Prostate gland (tissue), 2 donors: ENCODE results near the gene TGFBRAP1. TPM values are rescaled to one million over a fixed set of nuclear protein-coding genes. Genes with fewer than 3 reads are reported as not detected.

Source experiments
- DNase-seq: peaks from one replicate; pipeline ENCODE4 v3.0.0-alpha.2; 2019; ENCODE audit warnings: low spot score
- H3K27ac ChIP-seq, 2 donors: fragments of 200-600 bp; sonication (generic); 2 replicates each; pipeline ENCODE4 v1.5.1; 2017 to 2019
- H3K27me3 ChIP-seq: fragments of 200-600 bp; sonication (generic); replicated peaks from 2 replicates; pipeline ENCODE4 v1.5.1; 2019; ENCODE audit not compliant: insufficient read depth
- H3K36me3 ChIP-seq, 2 donors: fragments of 200-600 bp; sonication (generic); 1 replicate in 1 of 2; 2 replicates in 1 of 2; pipeline versions ENCODE4 v1.5.1 to v1.8.1; 2017 to 2019
- H3K4me1 ChIP-seq: fragments of 200-600 bp; sonication (generic); replicated peaks from 2 replicates; pipeline ENCODE4 v1.5.1; 2019
- H3K4me3 ChIP-seq, 2 donors: fragments of 200-600 bp; sonication (generic); 2 replicates each; pipeline ENCODE4 v1.5.1; 2017 to 2019
- H3K9me3 ChIP-seq: fragments of 200-600 bp; sonication (generic); 2 replicates; pipeline ENCODE4 v1.5.1; 2017
- POLR2A ChIP-seq: fragments of 450-650 bp; IDR thresholded peaks from one replicate; pipeline ENCODE4 v1.6.1; 2016; ENCODE audit warnings: antibody characterized with exemption, mild to moderate bottlenecking
- POLR2AphosphoS5 ChIP-seq: sonication (generic); formaldehyde crosslinking; IDR thresholded peaks from one replicate; pipeline ENCODE4 v1.6.1; 2017; ENCODE audit warnings: antibody characterized with exemption
- WGBS: methylation state at CpG from one replicate; pipeline ENCODE4 v1.1.5; 2018; 5-methylcytosine and 5-hydroxymethylcytosine counted together
- intact Hi-C: fragments of 100-400 bp; cut with DNase I; formaldehyde crosslinking; loops from one replicate; pipeline ENCODE4 v1.14.2; 2022
- total RNA-seq, 2 donors: library from RNA; depleted of rRNA; stranded (reverse); fragments of >200 nt; gene quantifications; one replicate each; pipeline ENCODE4 v1.1.0, GENCODE V29; 2016
- TF ChIP-seq, protein P1 (sequence below), 4 experiments: fragments of 200-600 bp in 2 of 4; fragments of 450-650 bp in 2 of 4; sonication (generic) in 2 of 4; IDR thresholded peaks; 1 replicate in 3 of 4; 2 replicates in 1 of 4; pipeline ENCODE4 v1.5.1; 2016 to 2019; ENCODE audit warnings: antibody characterized with exemption in 4 of 4, mild to moderate bottlenecking in 2 of 4, moderate library complexity in 2 of 4

TGFBRAP1 gene
- total RNA-seq, 2 donors from 2014 or later, result 29.9 to 30.0 TPM

DNA sequence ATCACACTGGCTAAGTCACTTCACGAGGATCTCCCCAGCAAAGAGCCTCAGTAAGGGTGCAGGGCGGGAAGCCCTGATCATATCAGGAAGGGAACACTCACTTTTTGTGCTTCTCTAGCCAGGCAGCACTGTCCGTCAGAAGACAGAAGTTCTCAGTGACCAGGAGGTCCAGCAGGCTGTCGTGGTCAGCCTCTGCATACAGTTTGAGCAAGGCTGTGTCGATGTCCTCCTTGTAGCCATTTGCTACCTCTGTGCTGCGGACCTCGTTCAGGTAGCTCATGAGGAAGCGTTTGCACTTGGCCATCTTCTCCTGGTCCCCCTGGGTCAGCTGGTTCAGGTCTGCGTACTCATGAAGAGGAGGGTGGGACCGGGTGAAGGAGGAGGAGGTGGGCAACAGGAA, 49.3 kb downstream of the TGFBRAP1 start:
- DNase-seq, result no peak
- Histone ChIP-seq H3K27me3 (no peaks in the 10 kb centered on the region), H3K4me1 (no peaks in the 10 kb centered on the region), H3K27ac (no peak overlapping the region), H3K36me3 (peaks cover 0 to 6% of the 10 kb centered on the region in 2 donors), H3K9me3 (no peaks in the 10 kb centered on the region), H3K4me3 (no peak overlapping the region)
- intact Hi-C loops, result no loop called here
- no peak for TF ChIP-seq POLR2A
- WGBS, result 89% methylated on average over 10 of the region's 10 CpGs

DNA sequence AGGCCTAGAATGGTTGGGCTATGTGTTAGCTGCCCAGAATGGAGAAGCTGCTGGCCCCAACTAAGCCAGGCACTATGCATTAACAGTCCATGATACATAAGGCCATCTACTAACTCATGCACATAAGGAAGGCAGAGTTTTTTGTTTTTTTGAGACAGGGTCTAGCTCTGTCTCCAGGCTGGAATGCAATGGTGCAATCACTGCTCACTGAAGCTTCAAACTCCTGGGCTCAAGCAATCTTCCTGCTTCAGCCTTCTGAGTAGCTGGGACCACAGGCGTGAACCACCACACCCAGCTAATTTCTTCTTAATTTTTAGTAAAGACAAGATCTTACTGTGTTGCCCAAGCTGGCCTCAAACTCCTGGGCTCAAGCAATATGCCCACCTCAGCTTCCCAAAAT, 50.4 kb downstream of the TGFBRAP1 start:
- TF ChIP-seq POLR2A, result no peak
- TF ChIP-seq POLR2AphosphoS5, result no peak
- TF ChIP-seq, protein P1, sequence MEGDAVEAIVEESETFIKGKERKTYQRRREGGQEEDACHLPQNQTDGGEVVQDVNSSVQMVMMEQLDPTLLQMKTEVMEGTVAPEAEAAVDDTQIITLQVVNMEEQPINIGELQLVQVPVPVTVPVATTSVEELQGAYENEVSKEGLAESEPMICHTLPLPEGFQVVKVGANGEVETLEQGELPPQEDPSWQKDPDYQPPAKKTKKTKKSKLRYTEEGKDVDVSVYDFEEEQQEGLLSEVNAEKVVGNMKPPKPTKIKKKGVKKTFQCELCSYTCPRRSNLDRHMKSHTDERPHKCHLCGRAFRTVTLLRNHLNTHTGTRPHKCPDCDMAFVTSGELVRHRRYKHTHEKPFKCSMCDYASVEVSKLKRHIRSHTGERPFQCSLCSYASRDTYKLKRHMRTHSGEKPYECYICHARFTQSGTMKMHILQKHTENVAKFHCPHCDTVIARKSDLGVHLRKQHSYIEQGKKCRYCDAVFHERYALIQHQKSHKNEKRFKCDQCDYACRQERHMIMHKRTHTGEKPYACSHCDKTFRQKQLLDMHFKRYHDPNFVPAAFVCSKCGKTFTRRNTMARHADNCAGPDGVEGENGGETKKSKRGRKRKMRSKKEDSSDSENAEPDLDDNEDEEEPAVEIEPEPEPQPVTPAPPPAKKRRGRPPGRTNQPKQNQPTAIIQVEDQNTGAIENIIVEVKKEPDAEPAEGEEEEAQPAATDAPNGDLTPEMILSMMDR (IDR thresholded peaks at IDR 0.05), result no peak
- Histone ChIP-seq H3K9me3 (no peaks in the 10 kb centered on the region), H3K4me3 (no peak overlapping the region), H3K36me3 (peaks cover 0 to 17% of the 10 kb centered on the region in 2 donors), H3K27me3 (no peaks in the 10 kb centered on the region), H3K4me1 (no peaks in the 10 kb centered on the region), H3K27ac (no peak overlapping the region)
- DNase-seq, result no peak
- 100% methylated on average over 1 of the region's 1 CpG for WGBS
- intact Hi-C loops, result no loop called here

DNA sequence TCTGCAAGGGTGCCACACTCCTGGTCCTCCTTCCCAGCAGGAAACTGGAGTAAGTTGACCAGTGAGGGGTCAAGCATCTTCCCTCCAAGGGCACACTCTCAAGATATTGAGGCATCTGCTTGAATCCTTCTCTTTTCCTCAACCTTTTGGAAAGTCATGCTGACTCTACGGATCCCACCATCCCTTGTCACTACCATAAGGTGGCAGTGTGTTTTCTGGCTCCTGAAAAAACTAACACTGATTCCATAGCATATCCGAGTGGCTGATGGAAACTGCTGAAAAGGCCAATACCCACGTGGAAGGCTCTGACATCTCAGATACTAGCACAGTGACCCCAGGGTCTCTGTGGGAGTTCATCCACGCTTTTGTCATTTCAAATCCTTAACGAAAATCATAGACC, 50.9 kb downstream of the TGFBRAP1 start:
- TF ChIP-seq POLR2AphosphoS5 (no peak), POLR2A (no peak)
- TF ChIP-seq, protein P1 (IDR thresholded peaks at IDR 0.05), result no peak
- DNase-seq, result no peak
- H3K27ac ChIP-seq, result no peak overlapping the region
- H3K9me3 ChIP-seq, result no peaks in the 10 kb centered on the region
- no peaks in the 10 kb centered on the region for H3K27me3 ChIP-seq
- H3K4me3 ChIP-seq, result no peak overlapping the region
- 59% methylated on average over 5 of the region's 5 CpGs for WGBS
- peaks cover under 1 to 17% of the 10 kb centered on the region in 2 donors for H3K36me3 ChIP-seq
- intact Hi-C loops, result no loop called here
- no peaks in the 10 kb centered on the region for H3K4me1 ChIP-seq

DNA sequence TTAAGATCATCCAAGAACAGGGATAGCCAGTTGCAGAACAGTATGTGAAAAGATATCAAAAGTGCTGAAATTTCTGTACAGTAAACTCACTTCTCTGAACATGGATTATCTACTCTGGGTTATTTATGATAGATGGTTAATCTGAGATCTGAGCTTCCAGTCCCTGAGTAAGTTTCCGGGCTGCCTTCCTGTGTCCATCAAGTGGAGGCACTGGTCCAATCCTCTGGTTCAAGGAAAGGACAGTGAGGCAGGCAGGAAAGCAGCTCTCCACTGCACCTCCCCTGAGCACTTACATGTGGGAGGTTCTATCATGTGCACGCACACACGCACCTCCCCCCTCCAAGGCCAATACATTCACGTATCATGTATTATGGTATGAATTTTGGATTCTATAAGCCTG, 55.5 kb downstream of the TGFBRAP1 start:
- Histone ChIP-seq H3K4me3 (no peak overlapping the region), H3K4me1 (no peaks in the 10 kb centered on the region), H3K9me3 (no peaks in the 10 kb centered on the region), H3K27me3 (no peaks in the 10 kb centered on the region), H3K27ac (no peak overlapping the region), H3K36me3 (peaks cover 13 to 28% of the 10 kb centered on the region in 2 donors)
- TF ChIP-seq, protein P1 (IDR thresholded peaks at IDR 0.05), result no peak
- TF ChIP-seq POLR2A (no peak), POLR2AphosphoS5 (no peak)
- WGBS, result 82% methylated on average over 4 of the region's 4 CpGs
- intact Hi-C loops, result no loop called here
- DNase-seq, result no peak

DNA sequence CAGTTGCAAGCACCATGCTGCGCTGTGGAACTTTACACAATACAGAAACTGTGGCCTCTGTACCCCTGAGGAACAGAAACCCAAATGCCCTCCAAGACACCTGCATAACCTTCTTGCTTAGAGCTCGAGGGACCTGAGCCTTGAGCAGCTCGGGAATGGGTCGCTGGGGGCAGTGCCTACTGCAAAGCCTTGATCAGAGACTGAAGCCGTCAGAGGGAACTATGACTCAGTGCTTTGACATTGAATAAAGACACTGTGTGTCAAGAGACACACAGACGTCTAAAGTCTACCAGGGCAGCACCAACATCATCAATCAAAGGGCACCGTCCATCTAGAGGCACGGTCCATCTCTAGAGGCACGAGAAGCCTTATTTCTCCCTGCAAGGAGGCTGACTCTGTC, 57.4 kb downstream of the TGFBRAP1 start:
- intact Hi-C loops, result no loop called here

More for the DNA sequence above, 57.4 kb downstream of the TGFBRAP1 start:
- DNase-seq, result no peak
- no peak overlapping the region for H3K27ac ChIP-seq
- H3K4me3 ChIP-seq, result no peak overlapping the region
- H3K9me3 ChIP-seq, result no peaks in the 10 kb centered on the region
- no peaks in the 10 kb centered on the region for H3K4me1 ChIP-seq
- TF ChIP-seq, protein P1 (IDR thresholded peaks at IDR 0.05), result no peak
- TF ChIP-seq POLR2AphosphoS5, result no peak
- no peak for TF ChIP-seq POLR2A
- WGBS, result 89% methylated on average over 9 of the region's 9 CpGs
- H3K36me3 ChIP-seq, result peaks cover 13 to 36% of the 10 kb centered on the region in 2 donors
- no peaks in the 10 kb centered on the region for H3K27me3 ChIP-seq
